GM12891 (cell line): ENCODE measurements around the gene OR10AG1.

Experiments used
- PAX5 ChIP-seq: IDR thresholded peaks from 2 replicates; pipeline ENCODE4 v1.6.1; 2011; ENCODE audit warnings: low read length, moderate library complexity, mild to moderate bottlenecking; ENCODE audit not compliant: insufficient read depth, severe bottlenecking
- POLR2A ChIP-seq: IDR thresholded peaks from 2 replicates; pipeline ENCODE4 v1.6.1; 2011; ENCODE audit warnings: low read depth, low read length, control low read depth
- POLR2AphosphoS5 ChIP-seq: IDR thresholded peaks from 2 replicates; pipeline ENCODE4 v1.6.1; 2011; ENCODE audit warnings: low read depth, low read length, control low read depth
- SPI1 ChIP-seq: IDR thresholded peaks from 2 replicates; pipeline ENCODE4 v1.6.1; 2011; ENCODE audit warnings: low read depth, low read length, control low read depth

- TF ChIP-seq PAX5 = no peak
- no peak for TF ChIP-seq POLR2AphosphoS5
- TF ChIP-seq POLR2A = no peak
- TF ChIP-seq SPI1 = no peak
Measured at GRCh38 chr11:55936300-55936699, 33.4 kb downstream of the OR10AG1 start, which contains the start of gene OR5I1.
